Colon (tissue), 2 donors: ENCODE results near the gene FITM2.

Source experiments
- FAIRE-seq: peaks from 2 replicates; lab custom pipeline; 2012; peaks lifted over from hg19 to GRCh38; lab: Jason Lieb, UNC
- donor health status: control.
- donor health status: control.

The FITM2 gene

DNA sequence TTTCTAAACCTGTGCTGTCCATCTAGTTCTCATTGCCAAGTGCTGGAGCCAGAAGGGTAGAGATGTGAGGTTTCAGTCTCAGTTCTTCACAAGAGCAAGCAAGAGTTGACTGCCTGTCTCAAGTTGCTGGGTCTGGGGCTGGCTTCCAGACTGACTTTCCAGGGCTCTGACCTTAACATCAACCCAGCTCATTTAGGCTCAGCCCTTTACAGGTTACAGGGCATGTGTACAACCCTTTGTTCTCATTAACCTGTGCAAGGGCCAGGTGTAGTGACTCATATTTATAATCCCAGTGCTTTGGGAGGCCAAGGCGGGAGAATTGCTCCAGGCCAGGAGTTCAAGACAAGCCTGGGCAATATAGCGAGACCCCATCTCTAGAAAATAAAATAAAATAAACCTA lies 30.6 kb downstream of the FITM2 start:
- no peak for FAIRE-seq

DNA sequence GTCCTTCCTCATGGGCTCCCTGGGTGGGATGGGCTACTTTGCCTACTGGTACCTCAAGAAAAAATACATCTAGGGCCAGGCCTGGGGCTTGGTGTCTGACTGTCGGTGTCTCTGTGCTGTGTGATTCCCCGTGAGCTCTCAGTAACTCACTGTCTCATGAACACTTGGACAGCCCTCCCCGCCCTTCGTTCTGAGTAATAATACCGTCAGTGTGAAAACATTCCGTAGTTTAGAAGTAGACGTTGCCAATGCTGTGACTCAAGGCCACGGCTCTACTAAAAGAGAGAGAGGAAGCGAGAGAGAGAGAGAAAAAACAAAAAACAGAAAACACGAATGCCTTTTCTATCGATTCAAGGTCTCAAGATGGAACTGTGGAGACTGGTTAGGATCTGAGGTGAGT lies 31.8 kb downstream of the FITM2 start:
- FAIRE-seq: no peak

DNA sequence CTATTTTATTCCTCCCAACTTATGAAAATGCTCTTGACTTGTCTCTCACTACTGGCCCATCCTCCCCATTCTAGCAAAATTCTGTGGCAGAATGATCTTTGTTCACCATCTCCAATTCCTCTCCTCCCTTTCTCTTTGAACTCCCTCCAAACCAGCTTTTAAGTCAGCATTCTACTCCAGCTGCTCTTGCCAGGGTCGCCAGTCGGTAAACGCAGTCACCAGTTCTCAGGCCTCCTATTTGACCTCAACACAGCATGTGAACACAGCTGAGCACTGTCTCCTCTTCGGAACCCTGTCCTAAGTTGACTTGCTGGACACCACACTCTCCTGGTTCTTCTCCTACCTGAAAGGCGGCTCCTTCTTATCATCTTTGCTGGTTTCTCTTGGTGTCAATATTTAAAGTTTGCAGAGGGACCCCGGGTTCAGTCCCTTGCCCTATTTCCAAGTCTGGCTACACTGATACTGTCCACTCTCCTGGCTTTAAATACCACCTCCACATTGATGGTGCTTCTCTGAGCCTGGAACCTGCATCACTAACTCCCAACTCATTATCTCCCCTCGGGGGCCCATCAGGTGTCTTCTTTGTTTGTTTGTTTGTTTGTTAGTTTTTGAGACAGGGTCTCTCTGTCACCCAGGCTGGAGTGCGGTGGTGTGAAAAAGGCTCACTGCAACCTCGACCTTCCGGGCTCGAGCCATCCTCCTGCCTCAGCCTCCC lies 36.5 kb downstream of the FITM2 start:
- FAIRE-seq: no peak

DNA sequence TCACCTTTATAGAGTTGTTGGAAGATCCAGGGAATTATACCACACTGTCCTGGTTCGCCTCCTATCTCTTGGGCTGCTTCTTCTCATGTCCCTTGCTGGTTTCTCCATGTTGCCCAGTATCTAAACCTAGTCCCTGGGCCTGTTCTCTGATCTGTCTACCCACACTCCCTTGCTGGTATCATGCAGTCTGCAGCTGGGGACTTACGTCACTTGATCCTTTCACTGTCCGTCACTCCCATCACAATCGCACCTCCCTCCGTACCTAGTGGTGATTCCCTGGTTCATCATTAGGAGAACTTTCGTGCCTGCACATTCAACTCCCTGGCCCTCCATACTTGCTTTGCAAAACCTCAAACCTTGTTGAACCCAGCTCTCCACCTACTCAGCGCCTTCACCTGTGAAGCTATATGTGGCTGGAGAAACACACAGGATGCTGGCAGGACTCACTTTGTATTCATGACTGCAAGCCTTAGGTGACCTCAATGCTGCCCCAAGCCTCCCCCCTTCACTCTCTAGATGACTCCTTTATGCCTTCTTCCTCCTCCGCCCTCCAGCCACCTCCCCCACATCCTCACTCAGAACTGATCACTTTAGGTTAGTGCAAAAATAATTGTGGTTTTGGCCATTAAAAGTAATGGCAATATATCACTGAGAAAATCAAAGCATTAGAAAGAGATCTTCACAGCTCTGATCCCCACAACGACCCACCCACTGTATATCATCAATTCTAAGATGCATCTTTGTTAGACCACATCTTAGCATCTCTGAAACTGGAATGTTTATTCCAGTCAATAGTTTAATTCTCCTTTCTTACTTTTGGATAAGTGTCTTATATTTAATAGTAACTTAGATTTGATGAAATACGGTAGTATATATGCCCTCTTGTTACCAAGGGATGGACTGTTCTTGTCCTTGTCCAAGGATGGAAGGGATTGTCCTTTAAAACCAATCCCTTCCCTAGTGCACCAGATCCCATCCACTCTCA lies 37.5 kb downstream of the FITM2 start:
- no peak for FAIRE-seq

DNA sequence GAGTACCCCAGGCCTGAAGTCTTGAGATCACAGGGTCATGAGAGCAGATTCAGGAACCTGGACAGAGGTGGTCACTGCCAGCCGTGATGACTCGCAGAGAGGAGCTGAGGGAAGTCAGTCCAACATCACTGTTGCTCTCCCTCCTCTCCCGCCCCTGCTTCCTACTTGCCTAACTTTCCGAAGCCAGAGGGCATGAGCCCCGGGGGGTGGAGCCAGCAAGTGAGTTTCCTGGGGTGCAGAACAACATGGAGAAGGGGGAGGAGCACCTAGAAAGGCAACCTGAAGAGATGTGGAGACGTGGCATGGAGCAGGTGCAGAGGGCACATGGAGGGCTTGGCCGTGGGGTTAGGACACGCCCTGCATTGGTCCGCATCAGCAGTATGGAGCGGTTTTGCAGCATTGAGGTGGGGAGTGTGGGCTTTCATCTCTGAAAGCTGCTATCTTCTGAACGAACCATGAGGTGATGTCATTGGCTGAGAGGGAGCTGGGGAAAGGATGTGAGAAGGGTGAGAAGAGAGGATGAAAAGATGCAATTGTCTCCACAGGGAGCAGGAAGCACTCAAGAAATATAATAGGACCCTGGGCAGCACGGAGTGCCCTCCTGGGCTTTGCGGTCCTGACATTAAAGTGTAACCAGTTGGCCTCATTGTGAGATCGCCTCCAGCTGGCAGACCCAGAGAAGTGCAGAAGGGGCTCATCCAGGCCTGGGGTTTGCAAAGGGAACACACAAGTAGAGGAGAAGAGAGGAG lies 38.9 kb downstream of the FITM2 start:
- no peak for FAIRE-seq

DNA sequence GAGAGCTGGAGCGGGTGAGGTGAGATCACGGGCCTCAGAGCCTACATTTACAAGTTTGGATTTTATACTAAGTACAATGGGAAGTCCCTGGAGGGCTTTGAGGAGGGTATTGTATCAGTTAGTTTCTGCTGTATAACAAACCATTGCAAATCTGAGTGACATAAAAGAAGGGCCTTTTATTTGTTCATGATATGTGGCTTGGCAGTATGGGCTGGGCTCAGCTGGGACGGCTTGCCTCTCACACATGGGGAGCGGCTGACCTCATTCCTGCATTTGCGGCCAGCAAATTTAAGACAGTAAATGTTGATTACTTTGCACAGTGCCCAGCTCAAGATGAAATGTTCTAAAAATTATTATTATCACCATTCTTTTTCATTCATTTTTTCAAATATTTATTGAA lies 42.2 kb downstream of the FITM2 start:
- FAIRE-seq: no peak

DNA sequence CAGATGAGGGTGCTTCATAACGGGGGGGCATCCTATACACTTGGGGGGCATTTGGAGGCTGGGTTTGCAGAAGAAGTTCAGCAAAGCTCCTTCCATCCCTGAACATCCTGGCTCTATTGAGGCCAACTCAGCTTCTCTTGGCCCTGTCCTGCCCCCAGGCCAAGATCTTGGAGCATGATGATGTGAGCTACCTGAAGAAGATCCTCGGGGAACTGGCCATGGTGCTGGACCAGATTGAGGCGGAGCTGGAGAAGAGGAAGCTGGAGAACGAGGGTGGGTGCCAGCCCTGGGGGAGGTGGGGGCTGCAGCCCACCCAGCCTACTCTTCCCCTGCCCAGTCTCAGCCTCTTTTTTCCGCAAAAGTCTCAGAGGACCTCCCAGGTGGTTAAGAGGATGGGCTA lies 46.7 kb downstream of the FITM2 start:
- FAIRE-seq: no peak

DNA sequence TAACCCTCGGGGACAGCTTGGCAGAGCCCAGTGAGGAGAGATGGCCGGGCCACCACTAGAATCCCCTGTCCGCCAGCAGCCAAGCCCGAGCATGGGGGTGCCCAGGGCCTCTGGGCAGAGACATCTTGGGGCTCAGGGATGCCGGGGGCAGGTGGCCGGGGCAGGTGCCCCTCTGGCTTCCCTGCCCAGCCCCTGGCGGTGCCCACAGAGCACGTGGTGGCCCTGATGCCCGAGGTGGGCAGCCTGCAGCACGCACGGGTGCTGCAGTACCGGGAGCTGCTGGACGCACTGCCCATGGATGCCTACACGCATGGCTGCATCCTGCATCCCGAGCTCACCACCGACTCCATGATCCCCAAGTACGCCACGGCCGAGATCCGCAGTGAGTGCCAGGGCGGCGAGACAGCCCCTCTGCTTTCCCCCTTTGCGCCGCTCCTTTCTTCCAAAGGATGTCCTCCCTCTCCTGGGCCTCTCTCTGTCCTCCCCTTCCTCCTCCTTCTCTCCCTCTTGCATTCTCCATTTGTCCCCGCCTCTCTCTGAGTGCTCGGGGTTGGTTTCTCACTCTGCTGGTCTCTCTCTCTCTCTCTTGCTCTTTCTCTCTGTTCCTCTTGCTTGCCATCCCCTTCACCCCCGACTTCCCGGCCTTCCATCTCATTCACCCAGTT lies 52.6 kb downstream of the FITM2 start:
- FAIRE-seq: no peak

DNA sequence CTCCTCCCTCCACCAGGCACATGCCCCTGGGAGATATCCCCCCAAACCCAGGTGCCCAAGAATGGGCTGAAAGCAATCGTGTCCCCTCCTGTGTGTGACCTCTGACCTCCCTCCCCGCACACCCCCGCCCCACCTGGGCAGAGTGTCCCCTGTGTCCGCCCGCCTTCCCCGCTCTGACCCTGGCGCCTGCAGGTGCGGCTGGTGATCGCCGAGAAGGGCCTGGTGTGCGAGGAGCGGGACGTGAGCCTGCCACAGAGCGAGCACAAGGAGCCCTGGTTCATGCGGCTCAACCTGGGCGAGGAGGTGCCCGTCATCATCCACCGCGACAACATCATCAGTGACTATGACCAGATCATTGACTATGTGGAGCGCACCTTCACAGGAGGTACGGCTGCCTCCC lies 54.0 kb downstream of the FITM2 start:
- FAIRE-seq: no peak

DNA sequence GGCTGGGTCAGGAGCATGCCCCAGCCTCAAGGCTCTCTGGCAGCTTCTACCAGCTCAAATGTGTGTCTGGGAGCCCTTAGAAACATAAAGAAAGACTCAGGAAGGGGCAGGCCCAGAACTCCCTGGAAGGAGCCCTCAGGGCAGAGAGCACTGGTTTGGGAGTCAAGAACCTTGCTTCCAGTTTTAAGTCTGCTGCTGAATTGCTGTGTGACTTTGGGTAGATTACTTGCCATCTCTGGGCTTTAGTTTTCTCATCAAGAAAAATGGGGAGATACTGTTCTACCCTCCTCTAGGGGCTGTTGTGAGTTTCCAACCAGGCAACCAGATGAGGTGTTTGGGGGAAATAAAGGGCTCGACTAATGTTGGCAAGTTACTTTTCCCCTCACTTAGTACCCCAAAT lies 55.1 kb downstream of the FITM2 start:
- FAIRE-seq: no peak

DNA sequence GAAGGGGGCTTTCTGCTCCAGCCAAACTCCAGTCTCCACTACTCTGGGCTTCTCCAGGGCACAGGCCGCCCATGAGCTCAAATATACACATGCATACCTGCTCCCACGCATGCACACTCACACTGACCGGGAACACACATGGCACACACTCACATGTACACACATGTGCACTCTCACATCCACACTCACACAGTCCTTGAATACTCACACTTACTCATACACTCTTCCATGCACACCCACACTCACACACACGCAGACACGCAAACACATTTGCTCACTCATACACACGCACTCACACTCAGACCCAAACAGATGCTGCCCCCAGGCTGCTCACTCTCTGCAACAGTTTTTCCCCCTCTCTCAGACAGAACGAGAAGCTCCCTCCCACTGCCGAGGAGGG lies 56.9 kb downstream of the FITM2 start:
- no peak for FAIRE-seq

DNA sequence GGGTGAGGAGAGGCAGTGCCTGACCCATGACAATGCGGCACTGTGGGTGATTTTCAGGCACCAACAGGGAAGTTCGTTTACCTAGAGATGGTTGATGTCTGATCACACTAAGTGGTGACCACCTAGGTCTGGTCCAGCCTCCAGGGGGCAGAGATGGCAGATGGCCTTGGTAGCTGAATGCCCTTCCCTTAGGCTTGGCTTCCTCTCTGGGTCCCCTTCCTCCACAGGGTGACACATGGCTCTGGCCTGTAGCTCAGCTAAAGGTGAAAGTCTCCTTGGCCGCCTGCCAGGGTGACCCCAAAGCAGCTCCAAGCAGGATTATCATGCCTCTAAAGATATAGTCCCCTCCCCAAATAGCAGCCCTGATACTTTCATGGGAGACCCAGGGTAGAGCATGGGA lies 57.5 kb downstream of the FITM2 start:
- no peak for FAIRE-seq
